Heart left ventricle (tissue), 13 donors: ENCODE results near the gene ALPI.

ENCODE experiments used
- POLR2A ChIP-seq, 2 donors: fragments of 450-650 bp; IDR thresholded peaks; one replicate each; pipeline ENCODE4 v1.6.1; 2017; ENCODE audit warnings: antibody characterized with exemption in 2 of 2, mild to moderate bottlenecking in 2 of 2, moderate library complexity in 2 of 2
- TF ChIP-seq, protein P1 (sequence below), 12 donors: fragments of 200-600 bp; sonication (generic) in 4 of 12; IDR thresholded peaks; one replicate each; pipeline versions ENCODE4 v1.5.0 to v1.8.0; 2018 to 2022; ENCODE audit warnings: antibody characterized with exemption in 12 of 12, mild to moderate bottlenecking in 5 of 12
- donor health status: ischemic (EF 13 %, LVEDD 7.1; RV severe dilation, severe dysfunction).
- donor health status: DM: no; HTN: yes; CAD: no.
- donor health status: DM: no; HTN: no; CAD: no.
- donor health status: ischemic (EF 25% LVEDD 6.9; RV normal size, moderate dysfunction).
- donor health status: ischemic (EF 25% LVEDD 5.7; RV mildly dilated, moderate dysfunction).
- donor health status: ischemic (EF 35%, LVEDD 5.7; RV mildly dilated, moderate dysfunction).
- donor health status: nonischemic (EF 11% LVEDD 7.7; RV severe dilation, severe dysfunction).
- donor health status: DM: yes; HTN: yes; CAD: no.
- donor health status: PGD.
- donor health status: ischemic (EF 29% LVEDD 5.4; RV normal size, mild dysfunction).
- donor health status: nonischemic (EF 23%, LVEDD 6.1; RV moderate dilation, normal function).

DNA sequence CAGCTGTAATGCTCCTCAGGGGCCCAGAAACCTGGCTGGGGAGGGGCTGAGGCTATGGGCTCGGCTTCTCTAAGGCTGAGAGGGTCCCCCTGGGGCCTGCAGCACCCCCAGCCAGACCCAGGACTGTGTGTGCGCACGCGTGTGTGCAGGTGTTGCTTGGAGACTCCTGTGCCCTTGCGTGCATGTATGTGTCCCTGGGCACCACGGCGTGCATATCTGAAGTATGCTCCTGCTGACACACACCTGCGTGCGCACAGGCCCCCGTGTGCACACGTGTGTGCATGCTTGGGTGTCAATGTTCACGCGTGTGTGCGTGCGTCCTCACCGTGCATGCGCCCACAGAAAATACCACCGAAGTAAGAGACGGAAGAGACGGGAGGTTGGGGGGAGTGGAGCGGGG lies 46.6 kb downstream of the ALPI start:
- TF ChIP-seq, protein P1, sequence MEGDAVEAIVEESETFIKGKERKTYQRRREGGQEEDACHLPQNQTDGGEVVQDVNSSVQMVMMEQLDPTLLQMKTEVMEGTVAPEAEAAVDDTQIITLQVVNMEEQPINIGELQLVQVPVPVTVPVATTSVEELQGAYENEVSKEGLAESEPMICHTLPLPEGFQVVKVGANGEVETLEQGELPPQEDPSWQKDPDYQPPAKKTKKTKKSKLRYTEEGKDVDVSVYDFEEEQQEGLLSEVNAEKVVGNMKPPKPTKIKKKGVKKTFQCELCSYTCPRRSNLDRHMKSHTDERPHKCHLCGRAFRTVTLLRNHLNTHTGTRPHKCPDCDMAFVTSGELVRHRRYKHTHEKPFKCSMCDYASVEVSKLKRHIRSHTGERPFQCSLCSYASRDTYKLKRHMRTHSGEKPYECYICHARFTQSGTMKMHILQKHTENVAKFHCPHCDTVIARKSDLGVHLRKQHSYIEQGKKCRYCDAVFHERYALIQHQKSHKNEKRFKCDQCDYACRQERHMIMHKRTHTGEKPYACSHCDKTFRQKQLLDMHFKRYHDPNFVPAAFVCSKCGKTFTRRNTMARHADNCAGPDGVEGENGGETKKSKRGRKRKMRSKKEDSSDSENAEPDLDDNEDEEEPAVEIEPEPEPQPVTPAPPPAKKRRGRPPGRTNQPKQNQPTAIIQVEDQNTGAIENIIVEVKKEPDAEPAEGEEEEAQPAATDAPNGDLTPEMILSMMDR (IDR thresholded peaks at IDR 0.05): no peak
- no peak for TF ChIP-seq POLR2A (IDR thresholded peaks at IDR 0.05)
